ENCODE measurements around the gene SCOC.

SCOC gene
- 4.0 to 38.1 (median 26.1) reads per million in 9 experiments for total RNA-seq

GRCh38 chr4:140373328-140374129 lies at the start of gene SCOC:
TSS of gene SCOC (plus strand) at chr4:140373646. CDS start at chr4:140379171, 5,525 bp downstream.
- Mint-ChIP-seq H3K4me3 (no peak within 1 kb of the TSS), H3K27ac (no peak within 1 kb of the TSS), H3K4me1 (ENCODE audit: low read depth in 2 of 2) (peaks cover 15 to 31% of the 10 kb centered on the region in 2 donors), H3K27me3 (no peaks in the 10 kb centered on the region), H3K36me3 (ENCODE audit: insufficient read depth) (no peaks in the 10 kb centered on the region), H3K9me3 (no peaks in the 10 kb centered on the region)
- DNase-seq (peak; percentile 93 to 94 (median 93)), ATAC-seq (replicated peaks) (peak; percentile 92)

GRCh38 chr4:140326395-140326993 lies 47.0 kb upstream of the SCOC start:
- no peaks in the 10 kb centered on the region for H3K4me1 Mint-ChIP-seq (ENCODE audit: low read depth in 2 of 2)
- peaks cover 31 to 38% of the 10 kb centered on the region in 2 donors for H3K27me3 Mint-ChIP-seq
- no peaks in the 10 kb centered on the region for H3K9me3 Mint-ChIP-seq
- H3K4me3 Mint-ChIP-seq, result no peak overlapping the region
- DNase-seq (no peak), ATAC-seq (replicated peaks) (no peak)
- H3K27ac Mint-ChIP-seq, result no peak overlapping the region
- H3K36me3 Mint-ChIP-seq (ENCODE audit: insufficient read depth), result no peaks in the 10 kb centered on the region

GRCh38 chr4:140330311-140330900 lies 43.0 kb upstream of the SCOC start:
- Mint-ChIP-seq H3K27me3 (peaks cover 22 to 39% of the 10 kb centered on the region in 2 donors), H3K4me3 (no peak overlapping the region), H3K4me1 (ENCODE audit: low read depth in 2 of 2) (no peaks in the 10 kb centered on the region), H3K27ac (no peak overlapping the region), H3K36me3 (ENCODE audit: insufficient read depth) (no peaks in the 10 kb centered on the region), H3K9me3 (no peaks in the 10 kb centered on the region)
- DNase-seq (no peak), ATAC-seq (replicated peaks) (no peak)

DNA sequence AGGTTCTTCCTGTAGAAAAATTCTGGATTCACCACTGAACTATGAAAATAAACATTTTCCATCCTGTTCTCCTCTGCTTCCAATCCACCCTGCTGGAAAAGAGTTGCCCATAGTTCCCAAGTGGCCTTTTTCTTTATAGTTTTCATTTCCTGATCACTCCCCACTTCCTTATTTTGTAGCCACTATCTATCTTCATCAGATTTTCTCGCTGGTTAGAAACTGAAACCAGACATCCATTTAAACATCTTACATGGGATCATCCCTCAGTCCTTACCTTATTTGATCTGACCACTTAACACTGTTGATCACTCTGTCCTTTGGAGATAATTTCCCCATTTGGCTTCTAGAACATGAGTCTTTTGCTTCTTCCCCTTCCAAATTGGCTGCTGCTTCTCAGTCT lies 42.2 kb upstream of the SCOC start:
- Mint-ChIP-seq H3K27ac (no peak overlapping the region), H3K27me3 (peaks cover 23 to 44% of the 10 kb centered on the region in 2 donors), H3K4me3 (no peak overlapping the region), H3K4me1 (ENCODE audit: low read depth in 2 of 2) (no peaks in the 10 kb centered on the region), H3K9me3 (no peaks in the 10 kb centered on the region), H3K36me3 (ENCODE audit: insufficient read depth) (no peaks in the 10 kb centered on the region)
- ATAC-seq (replicated peaks), result no peak
- no peak for DNase-seq

- no peak for DNase-seq
- Mint-ChIP-seq H3K27ac (no peak overlapping the region), H3K4me1 (ENCODE audit: low read depth in 2 of 2) (no peaks in the 10 kb centered on the region), H3K4me3 (no peak overlapping the region), H3K36me3 (ENCODE audit: insufficient read depth) (no peaks in the 10 kb centered on the region), H3K9me3 (no peaks in the 10 kb centered on the region), H3K27me3 (peaks cover 29 to 50% of the 10 kb centered on the region in 2 donors)
- ATAC-seq (replicated peaks), result no peak
Measured at GRCh38 chr4:140331876-140332275, 41.6 kb upstream of the SCOC start.

DNA sequence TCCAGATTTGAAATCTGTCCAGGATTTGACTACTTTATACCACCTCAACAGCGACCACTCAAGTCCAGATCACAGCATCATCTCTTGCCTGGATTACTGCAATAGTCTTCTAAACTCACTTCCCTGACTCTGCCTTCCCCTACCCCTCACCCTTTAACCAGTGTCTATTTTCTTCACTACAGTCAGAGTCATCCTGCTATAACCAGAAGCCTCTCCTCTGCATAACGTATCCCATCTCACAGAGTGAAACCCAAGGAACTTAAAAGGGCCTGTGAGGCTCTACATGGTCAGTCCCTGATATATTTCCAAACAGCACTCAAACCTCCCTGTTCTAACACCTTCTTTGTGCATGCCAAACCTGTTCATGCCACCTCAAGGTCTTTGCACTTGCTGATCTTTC lies 40.7 kb upstream of the SCOC start:
- no peak for ATAC-seq (replicated peaks)
- DNase-seq, result no peak
- H3K9me3 Mint-ChIP-seq, result no peaks in the 10 kb centered on the region
- no peaks in the 10 kb centered on the region for H3K36me3 Mint-ChIP-seq (ENCODE audit: insufficient read depth)
- H3K4me3 Mint-ChIP-seq, result no peak overlapping the region
- H3K27ac Mint-ChIP-seq, result no peak overlapping the region
- H3K27me3 Mint-ChIP-seq, result peaks cover 38 to 57% of the 10 kb centered on the region in 2 donors
- no peaks in the 10 kb centered on the region for H3K4me1 Mint-ChIP-seq (ENCODE audit: low read depth in 2 of 2)

GRCh38 chr4:140333523-140333922 lies 39.9 kb upstream of the SCOC start:
- DNase-seq (no peak), ATAC-seq (replicated peaks) (no peak)
- H3K36me3 Mint-ChIP-seq (ENCODE audit: insufficient read depth), result no peaks in the 10 kb centered on the region
- H3K27ac Mint-ChIP-seq, result no peak overlapping the region
- H3K4me3 Mint-ChIP-seq, result no peak overlapping the region
- H3K4me1 Mint-ChIP-seq (ENCODE audit: low read depth in 2 of 2), result no peaks in the 10 kb centered on the region
- H3K27me3 Mint-ChIP-seq, result peaks cover 37 to 50% of the 10 kb centered on the region in 2 donors
- no peaks in the 10 kb centered on the region for H3K9me3 Mint-ChIP-seq

- H3K9me3 Mint-ChIP-seq, result no peaks in the 10 kb centered on the region
- no peak overlapping the region for H3K4me3 Mint-ChIP-seq
- no peaks in the 10 kb centered on the region for H3K4me1 Mint-ChIP-seq (ENCODE audit: low read depth in 2 of 2)
- no peak overlapping the region for H3K27ac Mint-ChIP-seq
- peaks cover 24 to 35% of the 10 kb centered on the region in 2 donors for H3K27me3 Mint-ChIP-seq
- ATAC-seq (replicated peaks) (no peak), DNase-seq (no peak)
- no peaks in the 10 kb centered on the region for H3K36me3 Mint-ChIP-seq (ENCODE audit: insufficient read depth)
Measured at GRCh38 chr4:140335076-140335475, 38.4 kb upstream of the SCOC start.

DNA sequence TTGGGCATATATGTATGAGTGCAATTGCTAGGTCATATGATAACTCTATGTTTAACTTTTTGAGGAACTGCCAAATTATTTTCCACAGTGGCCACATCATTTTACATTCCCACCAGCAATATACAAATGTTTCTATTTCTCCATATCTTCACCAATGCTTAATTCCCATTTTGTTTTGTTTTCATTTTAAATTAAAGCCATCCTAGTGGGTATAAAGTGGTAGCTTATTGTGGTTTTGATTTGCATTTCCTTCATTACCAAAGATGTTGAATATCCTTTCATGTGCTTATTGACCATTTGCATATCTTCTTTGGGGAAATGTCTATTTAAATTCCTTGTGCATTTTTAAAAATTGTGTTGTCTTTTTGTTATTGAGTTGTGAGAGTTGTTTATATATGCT lies 36.7 kb upstream of the SCOC start:
- Mint-ChIP-seq H3K27ac (no peak overlapping the region), H3K4me3 (no peak overlapping the region), H3K4me1 (ENCODE audit: low read depth in 2 of 2) (no peaks in the 10 kb centered on the region), H3K36me3 (ENCODE audit: insufficient read depth) (no peaks in the 10 kb centered on the region), H3K27me3 (peaks cover 24 to 27% of the 10 kb centered on the region in 2 donors), H3K9me3 (no peaks in the 10 kb centered on the region)
- ATAC-seq (replicated peaks), result no peak
- DNase-seq, result no peak

DNA sequence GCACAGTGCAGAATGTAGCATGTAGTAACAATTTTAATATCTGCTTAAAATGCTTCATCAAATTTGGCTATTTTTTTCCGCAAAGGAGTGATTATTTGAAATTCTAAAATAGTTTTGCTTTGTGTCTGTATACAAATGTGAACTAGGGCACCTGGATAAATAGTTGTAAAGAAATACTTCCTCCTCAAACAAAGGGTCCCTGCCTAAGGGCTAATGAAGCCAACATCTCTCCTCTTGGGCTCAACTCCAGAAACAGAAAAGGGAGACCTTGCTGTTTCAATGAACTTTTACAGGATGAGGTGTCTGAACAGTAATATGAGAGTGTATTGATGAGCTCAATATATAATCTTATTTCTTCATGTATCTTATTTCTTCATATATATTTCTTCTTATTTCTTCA lies 30.8 kb upstream of the SCOC start:
- H3K4me3 Mint-ChIP-seq, result no peak overlapping the region
- H3K36me3 Mint-ChIP-seq (ENCODE audit: insufficient read depth), result no peaks in the 10 kb centered on the region
- DNase-seq (no peak), ATAC-seq (replicated peaks) (no peak)
- H3K4me1 Mint-ChIP-seq (ENCODE audit: low read depth in 2 of 2), result peaks cover 3% of the 10 kb centered on the region in 2 donors
- H3K27me3 Mint-ChIP-seq, result peaks cover 25 to 36% of the 10 kb centered on the region in 2 donors
- H3K9me3 Mint-ChIP-seq, result no peaks in the 10 kb centered on the region
- no peak overlapping the region for H3K27ac Mint-ChIP-seq

GRCh38 chr4:140343303-140343702 lies 30.1 kb upstream of the SCOC start:
- Mint-ChIP-seq H3K27ac (no peak overlapping the region), H3K9me3 (no peaks in the 10 kb centered on the region)

DNA sequence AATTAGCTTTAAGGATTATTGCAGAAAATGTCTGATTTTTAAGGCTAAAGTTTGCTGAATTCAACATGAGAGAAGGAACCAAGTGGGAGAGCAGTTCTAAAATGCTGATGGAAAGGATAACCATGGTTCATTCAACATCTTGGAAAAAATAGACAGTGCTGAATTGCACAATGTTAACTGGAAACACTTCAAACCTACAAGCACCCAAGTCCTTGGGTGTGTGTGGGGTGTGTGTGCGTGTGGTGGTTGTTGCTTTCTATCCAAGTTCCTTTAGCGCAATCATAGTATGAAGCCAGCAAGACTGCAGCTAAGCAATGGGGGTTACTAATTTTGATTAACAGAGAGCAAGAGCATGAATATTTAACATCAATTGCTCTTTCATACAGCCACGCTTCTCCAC lies 29.3 kb upstream of the SCOC start:
- Mint-ChIP-seq H3K4me3 (no peak overlapping the region), H3K27me3 (peaks cover 34 to 43% of the 10 kb centered on the region in 2 donors), H3K9me3 (no peaks in the 10 kb centered on the region), H3K27ac (no peak overlapping the region), H3K4me1 (ENCODE audit: low read depth in 2 of 2) (peaks cover 3% of the 10 kb centered on the region in 2 donors), H3K36me3 (ENCODE audit: insufficient read depth) (no peaks in the 10 kb centered on the region)
- ATAC-seq (replicated peaks) (no peak), DNase-seq (no peak)

More at GRCh38 chr4:140343303-140343702, 30.1 kb upstream of the SCOC start:
- Mint-ChIP-seq H3K4me1 (ENCODE audit: low read depth in 2 of 2) (peaks cover 3% of the 10 kb centered on the region in 2 donors), H3K36me3 (ENCODE audit: insufficient read depth) (no peaks in the 10 kb centered on the region), H3K27me3 (peaks cover 26 to 36% of the 10 kb centered on the region in 2 donors), H3K4me3 (no peak overlapping the region)
- ATAC-seq (replicated peaks) (no peak), DNase-seq (no peak)

GRCh38 chr4:140344621-140345020 lies 28.8 kb upstream of the SCOC start:
- Mint-ChIP-seq H3K27me3 (peaks cover 40 to 48% of the 10 kb centered on the region in 2 donors), H3K4me3 (no peak overlapping the region), H3K27ac (no peak overlapping the region), H3K9me3 (no peaks in the 10 kb centered on the region), H3K36me3 (ENCODE audit: insufficient read depth) (no peaks in the 10 kb centered on the region), H3K4me1 (ENCODE audit: low read depth in 2 of 2) (peaks cover 3% of the 10 kb centered on the region in 2 donors)
- ATAC-seq (replicated peaks) (no peak), DNase-seq (no peak)

- Mint-ChIP-seq H3K9me3 (no peaks in the 10 kb centered on the region), H3K36me3 (ENCODE audit: insufficient read depth) (no peaks in the 10 kb centered on the region), H3K4me1 (ENCODE audit: low read depth in 2 of 2) (peaks cover 3% of the 10 kb centered on the region in 2 donors), H3K4me3 (no peak overlapping the region), H3K27ac (no peak overlapping the region), H3K27me3 (peaks cover 53 to 63% of the 10 kb centered on the region in 2 donors)
- ATAC-seq (replicated peaks) (no peak), DNase-seq (no peak)
Measured at GRCh38 chr4:140346136-140346535, 27.3 kb upstream of the SCOC start.
